ENCODE results near the gene ITPK1.
A peak's percentile ranks its signal among the peaks of the same experiment; 100 is the strongest.

Gene ITPK1

DNA sequence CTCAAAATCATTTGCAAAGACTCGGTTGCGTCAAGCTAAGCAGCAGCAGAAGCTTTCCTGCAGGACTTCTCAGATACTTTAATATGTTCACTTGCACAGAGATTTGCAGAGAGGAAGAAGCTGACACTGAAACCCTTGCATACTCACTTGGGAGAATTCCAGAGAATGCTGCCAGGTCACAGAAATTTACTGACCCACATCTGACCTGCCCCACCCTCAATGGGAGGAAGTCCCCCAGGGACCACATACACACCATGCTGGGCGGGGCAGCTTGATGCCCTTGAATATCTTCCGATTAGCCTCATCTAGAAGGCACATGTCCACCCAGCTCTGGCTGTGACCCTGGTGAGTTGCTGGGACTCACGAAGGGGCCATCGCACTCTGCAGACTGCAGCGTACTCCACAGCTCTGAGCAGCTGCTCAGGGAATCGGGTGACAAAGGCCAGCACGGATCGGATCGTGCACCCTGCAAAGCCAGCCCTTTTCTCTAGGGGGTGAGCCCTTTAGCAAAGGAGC lies 83.2 kb downstream of the ITPK1 start:
- no peak overlapping the region for H3K4me3 ChIP-seq (ENCODE audit: low read length)
- no peak for TF ChIP-seq CTCF (conservative IDR thresholded peaks at IDR 0.05; ENCODE audit: low read length)

GRCh38 chr14:93031505-93032315 lies 84.0 kb downstream of the ITPK1 start:
- TF ChIP-seq CTCF (conservative IDR thresholded peaks at IDR 0.05; ENCODE audit: low read length): no peak
- H3K4me3 ChIP-seq (ENCODE audit: low read length): no peak overlapping the region
- no peak for DNase-seq (ENCODE audit: low read depth)

More for the DNA sequence above, 83.2 kb downstream of the ITPK1 start:
- peak; percentile 56 for DNase-seq (ENCODE audit: low read depth)

- no peak for TF ChIP-seq CTCF (conservative IDR thresholded peaks at IDR 0.05; ENCODE audit: low read length)
- no peak for DNase-seq (ENCODE audit: low read depth)
- H3K4me3 ChIP-seq (ENCODE audit: low read length): no peak overlapping the region
Measured at GRCh38 chr14:93030761-93031160, 85.0 kb downstream of the ITPK1 start.

DNA sequence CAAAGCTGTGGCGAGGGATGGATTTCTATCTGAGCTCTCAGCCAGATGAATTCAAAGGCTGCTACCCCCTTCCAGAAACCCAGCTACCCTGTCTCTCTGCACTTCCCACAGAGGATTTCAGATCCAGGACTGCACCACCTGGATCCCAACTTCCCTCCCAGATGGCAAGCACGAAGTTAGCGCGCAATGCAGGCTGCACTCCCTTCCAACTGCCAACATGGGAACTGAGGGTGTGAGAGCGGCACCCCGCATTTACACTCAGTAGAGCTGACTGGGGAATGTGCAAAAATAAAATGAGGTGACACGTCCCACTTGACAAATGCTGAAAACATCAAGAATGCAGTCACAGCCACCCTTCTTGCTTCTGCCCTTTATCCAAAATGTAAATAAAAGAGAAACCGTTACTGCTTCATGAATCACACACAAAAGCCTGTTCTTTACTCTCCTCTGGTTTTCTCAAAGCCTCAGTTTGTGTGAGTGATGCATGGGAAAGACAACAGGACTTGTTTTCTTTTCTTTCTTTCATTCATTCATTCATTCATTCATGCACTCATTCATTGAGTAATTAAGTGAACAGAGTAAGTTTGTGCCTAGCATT lies 85.7 kb downstream of the ITPK1 start:
- no peak overlapping the region for H3K4me3 ChIP-seq (ENCODE audit: low read length)
- no peak for DNase-seq (ENCODE audit: low read depth)
- no peak for TF ChIP-seq CTCF (conservative IDR thresholded peaks at IDR 0.05; ENCODE audit: low read length)

GRCh38 chr14:93029417-93029816 lies 86.3 kb downstream of the ITPK1 start:
- no peak overlapping the region for H3K4me3 ChIP-seq (ENCODE audit: low read length)
- no peak for TF ChIP-seq CTCF (conservative IDR thresholded peaks at IDR 0.05; ENCODE audit: low read length)
- DNase-seq (ENCODE audit: low read depth): no peak

- TF ChIP-seq CTCF (conservative IDR thresholded peaks at IDR 0.05; ENCODE audit: low read length): no peak
- H3K4me3 ChIP-seq (ENCODE audit: low read length): no peak overlapping the region
- DNase-seq (ENCODE audit: low read depth): no peak
Measured at GRCh38 chr14:93028724-93029076, 87.0 kb downstream of the ITPK1 start.

Data from AG10803 (cell line).